Pancreas (tissue), 10 donors: Measurements from ENCODE around the gene EFCAB6. TPM values are rescaled to one million over a fixed set of nuclear protein-coding genes. Genes with fewer than 3 reads are reported as not detected.

Source experiments
- ATAC-seq, 4 donors: fragments of 200-7000 bp; cut with Tn5 transposase; one replicate each; pipeline versions ENCODE4 v1.8.0 to v1.9.1; 2020; ENCODE audit warnings: mild to moderate bottlenecking in 4 of 4, moderate library complexity in 4 of 4
- DNase-seq, 6 donors: peaks; one replicate each; pipeline ENCODE4 v3.0.0-alpha.2; 2020
- FAIRE-seq: peaks from 2 replicates; lab custom pipeline; 2012; peaks lifted over from hg19 to GRCh38; lab: Jason Lieb, UNC
- H3K27ac ChIP-seq, 4 donors: fragments of 200-600 bp; sonication (generic); 1 replicate in 3 of 4; 2 replicates in 1 of 4; pipeline versions ENCODE4 v1.5.0 to v1.8.0; 2020
- H3K27me3 ChIP-seq, 4 donors: fragments of 200-600 bp; one replicate each; pipeline ENCODE4 v1.8.0; 2021
- H3K36me3 ChIP-seq, 3 donors: fragments of 200-600 bp; sonication (generic) in 1 of 3; one replicate each; pipeline versions ENCODE4 v1.5.0 to v1.8.0; 2020 to 2021
- H3K4me1 ChIP-seq, 3 donors: fragments of 200-600 bp; one replicate each; pipeline ENCODE4 v1.8.0; 2021
- H3K4me3 ChIP-seq, 4 donors: fragments of 200-600 bp; sonication (generic) in 2 of 4; one replicate each; pipeline versions ENCODE4 v1.5.0 to v1.8.0; 2020 to 2021
- H3K9me3 ChIP-seq, 4 donors: fragments of 200-600 bp; one replicate each; pipeline ENCODE4 v1.8.0; 2021
- CTCF ChIP-seq, 4 donors: fragments of 200-600 bp; sonication (generic) in 3 of 4; IDR thresholded peaks; one replicate each; pipeline versions ENCODE4 v1.5.0 to v1.8.0; 2021; ENCODE audit warnings: antibody characterized with exemption in 4 of 4
- WGBS, 2 donors: extraction: QIAGEN DNeasy Blood & Tissue Kit; methylation state at CpG; one replicate each; pipeline ENCODE4 v1.1.7; 2013; 5-methylcytosine and 5-hydroxymethylcytosine counted together
- intact Hi-C, 3 donors: fragments of 100-400 bp; cut with DNase I; formaldehyde crosslinking; loops; one replicate each; pipeline versions ENCODE4 v1.11.1 to v1.14.2; 2022
- polyA plus RNA-seq, 2 donors: library from polyadenylated mRNA; stranded (reverse); fragments of 200-250 nt; gene quantifications; one replicate each; pipeline ENCODE4 v1.2.3, GENCODE V29; 2013
- total RNA-seq, 6 donors: library from RNA; stranded (reverse); fragmentation: NEBNext Ultra II Directional in 4 of 6; extraction: Animal tissue kit (Norgen Biotek cat#: 25700) in 4 of 6; gene quantifications; one replicate each; pipeline versions ENCODE4 v1.2.1 to v1.2.4, GENCODE V29; 2021 to 2023
- donor health status: healthy with polysubstance abuse.
- donor health status: DM: no; HTN: no; CAD: no; lungs with moderate emphysema.
- donor health status: DM: no; HTN: no; CAD: no.
- donor health status: control.
- donor health status: control.
- donor health status: Bipolar disorder and iron deficiency.
- donor health status: DM: yes; HTN: yes; CAD: no.
- donor health status: DM: no; HTN: no; CAD: no.
- donor health status: DM: no; HTN: no; CAD: no.
- donor health status: DM: yes; HTN: yes; CAD: no.

Gene EFCAB6
- total and polyA plus RNA-seq, 8 donors: 1.6 to 3.4 (median 2.2) TPM

- H3K27me3 ChIP-seq: no peaks in the 10 kb centered on the region
- WGBS, 2 donors: 78 to 94% methylated on average over 3 of the region's 3 CpGs
- DNase-seq: no peak
- no peak overlapping the region for H3K4me3 ChIP-seq
- no peaks in the 10 kb centered on the region for H3K4me1 ChIP-seq
- no peaks in the 10 kb centered on the region for H3K9me3 ChIP-seq
- H3K27ac ChIP-seq: no peak overlapping the region
- no peak for FAIRE-seq
- no peaks in the 10 kb centered on the region for H3K36me3 ChIP-seq
- ATAC-seq: no peak
- intact Hi-C loops: no loop called here
- no peak for TF ChIP-seq CTCF (IDR thresholded peaks at IDR 0.05)
Observed at GRCh38 chr22:43697894-43698293, 114.2 kb downstream of the EFCAB6 start.

GRCh38 chr22:43693249-43693648 lies 118.9 kb downstream of the EFCAB6 start:
- Histone ChIP-seq H3K36me3 (no peaks in the 10 kb centered on the region), H3K4me1 (no peaks in the 10 kb centered on the region), H3K9me3 (no peaks in the 10 kb centered on the region), H3K27me3 (no peaks in the 10 kb centered on the region), H3K4me3 (no peak overlapping the region), H3K27ac (no peak overlapping the region)
- FAIRE-seq: no peak
- no peak for DNase-seq
- no peak for ATAC-seq
- 89 to 92% methylated on average over 2 of the region's 2 CpGs for WGBS, 2 donors
- no peak for TF ChIP-seq CTCF (IDR thresholded peaks at IDR 0.05)
- intact Hi-C loops: no loop called here

- Histone ChIP-seq H3K4me3 (no peak overlapping the region), H3K9me3 (no peaks in the 10 kb centered on the region), H3K27me3 (no peaks in the 10 kb centered on the region), H3K4me1 (no peaks in the 10 kb centered on the region), H3K27ac (no peak overlapping the region), H3K36me3 (no peaks in the 10 kb centered on the region)
- ATAC-seq: no peak
- no peak for TF ChIP-seq CTCF (IDR thresholded peaks at IDR 0.05)
- intact Hi-C loops: no loop called here
- no peak for FAIRE-seq
- DNase-seq: no peak
- 96 to 100% methylated on average over 6 of the region's 6 CpGs for WGBS, 2 donors
Observed at GRCh38 chr22:43689356-43689755, 122.7 kb downstream of the EFCAB6 start.

GRCh38 chr22:43682851-43683250 lies 129.3 kb downstream of the EFCAB6 start:
- Histone ChIP-seq H3K4me1 (no peaks in the 10 kb centered on the region), H3K4me3 (no peak overlapping the region), H3K36me3 (no peaks in the 10 kb centered on the region), H3K27ac (no peak overlapping the region), H3K27me3 (no peaks in the 10 kb centered on the region), H3K9me3 (no peaks in the 10 kb centered on the region)
- intact Hi-C loops: no loop called here
- FAIRE-seq (no peak), ATAC-seq (no peak), DNase-seq (no peak)
- TF ChIP-seq CTCF (IDR thresholded peaks at IDR 0.05): no peak
- 88 to 94% methylated on average over 6 of the region's 6 CpGs for WGBS, 2 donors

GRCh38 chr22:43681731-43682360 lies 130.3 kb downstream of the EFCAB6 start:
- no peak overlapping the region for H3K27ac ChIP-seq
- FAIRE-seq (no peak), ATAC-seq (no peak), DNase-seq (no peak)
- TF ChIP-seq CTCF (IDR thresholded peaks at IDR 0.05): no peak
- 86 to 87% methylated on average over 6 of the region's 6 CpGs for WGBS, 2 donors
- H3K4me3 ChIP-seq: no peak overlapping the region
- H3K4me1 ChIP-seq: no peaks in the 10 kb centered on the region
- no peaks in the 10 kb centered on the region for H3K9me3 ChIP-seq
- H3K36me3 ChIP-seq: no peaks in the 10 kb centered on the region
- intact Hi-C loops: no loop called here
- H3K27me3 ChIP-seq: no peaks in the 10 kb centered on the region
